Progenitor cell of endocrine pancreas (in vitro differentiated cells): ENCODE data around the gene CROCC2. TPM values are rescaled to one million over a fixed set of nuclear protein-coding genes. Genes with fewer than 3 reads are reported as not detected.

Source experiments
- DNase-seq: peaks from one replicate; pipeline ENCODE4 v3.0.0; 2021; ENCODE audit warnings: low spot score; ENCODE audit not compliant: unreplicated experiment
- H3K27ac Mint-ChIP-seq: 2 replicates; pipeline ENCODE4 v1.8.0; 2021; ENCODE audit warnings: mild to moderate bottlenecking, moderate library complexity, mixed read lengths
- H3K27me3 Mint-ChIP-seq: 2 replicates; pipeline ENCODE4 v1.8.0; 2021; ENCODE audit warnings: mixed read lengths
- H3K36me3 Mint-ChIP-seq: 2 replicates; pipeline ENCODE4 v1.8.0; 2022; ENCODE audit warnings: mixed read lengths; ENCODE audit not compliant: insufficient read depth
- H3K4me1 Mint-ChIP-seq: 2 replicates; pipeline ENCODE4 v1.8.0; 2021; ENCODE audit warnings: low read depth, mixed read lengths
- H3K4me3 Mint-ChIP-seq: 2 replicates; pipeline ENCODE4 v1.8.0; 2021; ENCODE audit warnings: low read depth, mild to moderate bottlenecking, moderate library complexity, mixed read lengths
- H3K9me3 Mint-ChIP-seq: 2 replicates; pipeline ENCODE4 v1.8.0; 2021; ENCODE audit warnings: low read depth, mixed read lengths
- total RNA-seq: library from RNA; stranded (reverse); gene quantifications from 2 replicates; pipeline ENCODE4 v1.2.1, GENCODE V29; 2021
- TF ChIP-seq, protein P1 (sequence below): fragments of 200-600 bp; sonication (generic); IDR thresholded peaks from one replicate; pipeline ENCODE4 v1.5.0; 2021; ENCODE audit warnings: antibody characterized with exemption, mild to moderate bottlenecking; ENCODE audit not compliant: unreplicated experiment

The CROCC2 gene
- total RNA-seq, 1 donor from 2014 or later, result 0.36 TPM

DNA sequence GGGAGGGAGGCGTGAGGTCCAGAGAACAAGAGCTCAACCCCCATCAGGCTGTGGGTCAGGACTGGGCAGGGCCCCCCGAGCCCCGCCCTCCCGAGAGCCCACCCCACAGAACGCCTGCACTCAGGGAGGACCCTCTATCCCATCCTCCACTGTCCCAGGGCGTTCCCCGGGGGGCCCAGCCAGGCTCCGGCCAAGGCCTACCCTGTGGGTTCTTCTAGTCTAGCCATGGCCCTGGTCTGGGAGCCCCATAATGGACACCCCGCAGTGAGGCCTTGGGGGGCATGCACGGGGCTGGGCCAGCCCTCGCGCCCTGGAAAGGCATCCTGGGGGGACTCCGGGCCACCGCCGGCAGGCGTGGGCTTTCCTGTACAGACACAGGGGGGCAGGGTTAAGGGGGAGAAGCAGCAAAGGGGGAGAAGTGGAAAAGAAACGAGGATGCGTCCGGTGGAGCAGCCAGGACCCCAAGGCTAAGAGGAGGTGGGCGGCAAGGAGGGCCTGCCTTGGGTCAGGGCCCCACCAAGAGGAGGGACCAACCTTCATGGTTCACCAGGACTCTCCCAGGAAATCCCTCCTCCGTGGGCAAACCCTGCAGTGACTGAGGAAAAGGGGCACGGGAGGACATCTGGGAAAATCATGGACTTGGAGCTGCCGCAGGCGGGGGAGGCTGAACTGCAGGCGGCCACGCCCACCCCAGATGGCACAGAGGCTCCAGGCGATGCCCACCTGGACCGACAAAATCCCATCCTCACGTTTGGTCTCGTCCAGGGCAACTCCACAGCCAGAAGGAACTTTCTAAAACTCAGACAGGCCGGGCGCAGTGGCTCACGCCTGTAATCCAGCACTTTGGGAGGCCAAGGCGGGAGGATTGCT, 2.7 kb upstream of the CROCC2 start:
- peaks cover 8% of the 10 kb centered on the region for H3K4me1 Mint-ChIP-seq
- no peaks in the 10 kb centered on the region for H3K36me3 Mint-ChIP-seq
- H3K4me3 Mint-ChIP-seq, result no peak overlapping the region
- TF ChIP-seq, protein P1, sequence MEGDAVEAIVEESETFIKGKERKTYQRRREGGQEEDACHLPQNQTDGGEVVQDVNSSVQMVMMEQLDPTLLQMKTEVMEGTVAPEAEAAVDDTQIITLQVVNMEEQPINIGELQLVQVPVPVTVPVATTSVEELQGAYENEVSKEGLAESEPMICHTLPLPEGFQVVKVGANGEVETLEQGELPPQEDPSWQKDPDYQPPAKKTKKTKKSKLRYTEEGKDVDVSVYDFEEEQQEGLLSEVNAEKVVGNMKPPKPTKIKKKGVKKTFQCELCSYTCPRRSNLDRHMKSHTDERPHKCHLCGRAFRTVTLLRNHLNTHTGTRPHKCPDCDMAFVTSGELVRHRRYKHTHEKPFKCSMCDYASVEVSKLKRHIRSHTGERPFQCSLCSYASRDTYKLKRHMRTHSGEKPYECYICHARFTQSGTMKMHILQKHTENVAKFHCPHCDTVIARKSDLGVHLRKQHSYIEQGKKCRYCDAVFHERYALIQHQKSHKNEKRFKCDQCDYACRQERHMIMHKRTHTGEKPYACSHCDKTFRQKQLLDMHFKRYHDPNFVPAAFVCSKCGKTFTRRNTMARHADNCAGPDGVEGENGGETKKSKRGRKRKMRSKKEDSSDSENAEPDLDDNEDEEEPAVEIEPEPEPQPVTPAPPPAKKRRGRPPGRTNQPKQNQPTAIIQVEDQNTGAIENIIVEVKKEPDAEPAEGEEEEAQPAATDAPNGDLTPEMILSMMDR, result no peak
- no peak for DNase-seq
- no peak overlapping the region for H3K27ac Mint-ChIP-seq
- H3K9me3 Mint-ChIP-seq, result peaks cover 6% of the 10 kb centered on the region
- peaks cover 5% of the 10 kb centered on the region for H3K27me3 Mint-ChIP-seq

DNA sequence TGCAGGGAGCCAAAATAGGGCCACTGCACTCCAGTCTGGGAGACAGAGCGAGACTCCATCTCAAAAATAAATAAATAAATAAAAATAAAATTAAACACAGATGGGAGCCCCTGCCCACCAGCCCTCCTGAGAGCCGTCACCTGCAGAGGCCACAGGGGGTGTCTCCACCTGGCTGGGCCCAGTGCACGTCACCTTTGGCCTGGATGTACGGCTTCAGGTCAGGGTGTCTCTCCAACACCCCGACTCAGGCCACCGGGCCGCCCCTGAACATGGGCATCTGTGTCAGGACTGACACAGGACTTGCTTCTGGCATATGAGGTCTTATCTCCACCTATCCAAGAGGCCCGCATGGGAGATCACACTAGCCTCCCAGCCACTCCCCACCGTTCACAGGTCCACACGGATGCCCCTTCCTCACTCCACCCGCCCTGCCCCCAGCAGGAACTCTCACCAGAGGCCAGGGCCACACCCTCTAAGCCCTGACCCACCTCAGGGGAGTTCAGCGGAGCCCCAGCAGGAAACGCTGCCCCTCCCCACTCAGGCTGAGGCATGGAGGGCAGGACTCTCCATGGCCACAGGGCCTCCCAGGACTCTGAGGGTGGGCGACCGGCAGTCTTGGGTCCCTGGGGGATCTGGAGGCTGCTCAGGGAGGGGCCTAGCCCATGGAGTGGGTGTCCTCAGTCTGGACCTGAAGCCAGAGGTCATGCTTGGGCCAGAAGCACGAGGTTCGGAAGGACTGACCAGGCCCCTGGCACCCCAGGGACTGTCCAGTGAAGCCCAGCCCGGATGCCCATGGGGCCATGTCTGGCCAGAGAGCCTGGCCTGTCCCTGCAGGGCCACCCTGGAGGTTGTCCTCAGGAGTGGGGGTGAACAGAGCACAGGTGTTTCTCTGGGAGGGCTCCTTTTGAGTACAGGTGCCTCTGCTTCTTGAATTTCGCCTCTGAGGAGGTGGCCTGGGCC, 1.6 kb upstream of the CROCC2 start:
- no peak for DNase-seq
- peaks cover 5% of the 10 kb centered on the region for H3K27me3 Mint-ChIP-seq
- H3K4me1 Mint-ChIP-seq, result peaks cover 8% of the 10 kb centered on the region
- H3K36me3 Mint-ChIP-seq, result no peaks in the 10 kb centered on the region
- H3K4me3 Mint-ChIP-seq, result no peak overlapping the region
- TF ChIP-seq, protein P1, result no peak
- peaks cover 6% of the 10 kb centered on the region for H3K9me3 Mint-ChIP-seq
- no peak overlapping the region for H3K27ac Mint-ChIP-seq

DNA sequence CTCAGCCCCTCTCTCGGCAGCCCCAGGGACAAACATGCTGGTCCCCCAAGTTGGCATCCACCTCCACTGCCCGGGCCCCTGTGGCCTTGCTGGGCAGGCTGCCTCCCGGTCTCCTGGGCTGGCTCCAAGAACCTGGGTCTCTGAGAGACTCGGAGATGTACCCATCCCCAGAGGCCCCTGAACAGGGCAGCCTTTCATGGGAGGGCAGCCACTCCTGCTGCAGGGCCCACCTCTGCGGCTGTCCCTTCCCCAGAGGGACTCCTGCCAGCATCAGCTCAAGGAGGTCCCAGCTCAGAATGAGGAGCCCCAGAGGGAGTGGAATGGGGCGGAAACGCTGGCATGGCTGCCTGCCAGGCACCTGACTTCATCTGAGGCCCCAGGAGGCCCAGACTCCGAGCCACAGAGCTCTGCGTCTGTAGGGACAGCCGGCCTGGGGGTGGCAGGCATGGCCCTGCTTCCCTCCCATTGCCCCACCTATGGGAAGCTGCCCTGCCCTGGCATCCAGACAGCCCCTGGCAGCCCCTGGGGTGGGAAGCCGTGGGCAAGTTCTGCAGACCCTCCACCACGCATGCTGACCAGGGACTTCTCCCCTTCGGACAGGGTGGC, 857 bp upstream of the CROCC2 start:
- H3K27me3 Mint-ChIP-seq, result peaks cover 6% of the 10 kb centered on the region
- H3K4me1 Mint-ChIP-seq, result peaks cover 8% of the 10 kb centered on the region
- H3K36me3 Mint-ChIP-seq, result no peaks in the 10 kb centered on the region
- TF ChIP-seq, protein P1, result no peak
- no peak for DNase-seq
- no peak overlapping the region for H3K4me3 Mint-ChIP-seq
- peaks cover 6% of the 10 kb centered on the region for H3K9me3 Mint-ChIP-seq
- no peak overlapping the region for H3K27ac Mint-ChIP-seq

DNA sequence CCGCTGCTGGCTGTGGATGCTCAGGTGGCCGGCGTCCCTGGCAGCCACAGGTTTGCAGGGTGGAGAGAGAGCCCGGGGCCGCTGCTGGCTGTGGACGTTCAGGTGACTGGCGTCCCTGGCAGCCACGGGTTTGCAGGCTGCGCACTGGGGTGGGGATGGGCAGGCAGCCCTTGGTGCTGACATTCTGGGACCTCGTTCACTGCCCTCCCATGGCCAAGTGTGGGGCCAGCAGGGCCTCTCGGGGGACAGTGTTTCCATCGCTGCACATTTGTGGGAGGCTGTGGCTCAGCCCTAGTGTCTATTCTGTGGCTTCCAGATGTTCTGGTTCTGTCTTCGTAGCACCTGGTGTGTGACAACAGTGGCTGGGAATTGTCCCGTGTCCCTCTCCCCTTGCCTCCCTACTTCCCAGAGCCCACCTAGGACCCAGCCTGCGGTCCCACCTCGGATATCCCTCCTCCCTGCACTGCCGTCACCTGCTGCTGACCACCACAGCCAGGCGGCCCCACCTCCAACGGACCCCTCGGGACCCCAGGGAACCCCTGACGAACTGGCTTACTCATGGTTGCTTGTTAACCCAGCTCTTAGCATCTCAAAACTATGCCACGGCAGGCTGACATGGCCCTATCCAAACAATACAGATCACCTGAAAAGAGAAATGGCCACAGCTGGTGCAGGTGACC, 915 bp downstream of the CROCC2 start:
- TF ChIP-seq, protein P1, result no peak
- Mint-ChIP-seq H3K9me3 (no peaks in the 10 kb centered on the region), H3K27ac (no peak overlapping the region), H3K36me3 (no peaks in the 10 kb centered on the region), H3K27me3 (peaks cover 13% of the 10 kb centered on the region), H3K4me1 (peaks cover 8% of the 10 kb centered on the region), H3K4me3 (no peak overlapping the region)
- no peak for DNase-seq
